GM19351 (cell line): ENCODE data around the gene NDUFA8.
"Not testable (repeated sequence)": the region's sequence is repeated elsewhere in the genome, so short reads cannot be mapped to it uniquely, and the experiment has no call there.

Experiments
- ATAC-seq: cut with Tn5 transposase; IDR thresholded peaks from one replicate; pipeline ENCODE4 v1.9.1; 2021; ENCODE audit warnings: mild to moderate bottlenecking, moderate library complexity; ENCODE audit not compliant: unreplicated experiment

NDUFA8 gene

GRCh38 chr9:122122468-122122867 lies 37.1 kb downstream of the NDUFA8 start:
- ATAC-seq = no peak

- ATAC-seq = no peak
Measured at GRCh38 chr9:122121931-122122330, 37.6 kb downstream of the NDUFA8 start.

- ATAC-seq = no peak
Measured at GRCh38 chr9:122121391-122121790, 38.2 kb downstream of the NDUFA8 start.

GRCh38 chr9:122120316-122121071 lies 39.1 kb downstream of the NDUFA8 start:
- no peak for ATAC-seq

- no peak for ATAC-seq
Measured at GRCh38 chr9:122119721-122120120, 39.9 kb downstream of the NDUFA8 start.

GRCh38 chr9:122119166-122119521 lies 40.4 kb downstream of the NDUFA8 start:
- no peak for ATAC-seq

- no peak for ATAC-seq
Measured at GRCh38 chr9:122118343-122119165, 41.0 kb downstream of the NDUFA8 start.

- ATAC-seq = not testable (repeated sequence)
Measured at GRCh38 chr9:122117241-122117640, 42.3 kb downstream of the NDUFA8 start.

- ATAC-seq = no peak
Measured at GRCh38 chr9:122116448-122117173, 43.0 kb downstream of the NDUFA8 start.

- no peak for ATAC-seq
Measured at GRCh38 chr9:122116040-122116439, 43.5 kb downstream of the NDUFA8 start.

- ATAC-seq = no peak
Measured at GRCh38 chr9:122115176-122116035, 44.2 kb downstream of the NDUFA8 start.

GRCh38 chr9:122113574-122113973 lies 46.0 kb downstream of the NDUFA8 start:
- no peak for ATAC-seq

- no peak for ATAC-seq
Measured at GRCh38 chr9:122112238-122112637, 47.3 kb downstream of the NDUFA8 start.

- no peak for ATAC-seq
Measured at GRCh38 chr9:122111413-122112085, 48.0 kb downstream of the NDUFA8 start.

- ATAC-seq = no peak
Measured at GRCh38 chr9:122110100-122110833, 49.3 kb downstream of the NDUFA8 start.

- no peak for ATAC-seq
Measured at GRCh38 chr9:122109035-122109813, 50.4 kb downstream of the NDUFA8 start.

- ATAC-seq = no peak
Measured at GRCh38 chr9:122107291-122107805, 52.2 kb downstream of the NDUFA8 start.

GRCh38 chr9:122106576-122106975 lies 53.0 kb downstream of the NDUFA8 start:
- ATAC-seq = no peak
